Ammon's horn (tissue), 1 donor: ENCODE measurements around the gene PEX10.
A peak's percentile ranks its signal among the peaks of the same experiment; 100 is the strongest.

Experiments
- DNase-seq: peaks from one replicate; pipeline ENCODE4 v3.0.0-alpha.2; 2016; ENCODE audit warnings: low spot score

The PEX10 gene

GRCh38 chr1:2388004-2388913, 24.1 kb downstream of the PEX10 start:
- DNase-seq = no peak

- DNase-seq = no peak
Measured at GRCh38 chr1:2386636-2387611, 25.4 kb downstream of the PEX10 start.

- no peak for DNase-seq
Measured at GRCh38 chr1:2385606-2386280, 26.6 kb downstream of the PEX10 start.

- DNase-seq = no peak
Measured at GRCh38 chr1:2384941-2385481, 27.4 kb downstream of the PEX10 start.

GRCh38 chr1:2384130-2384860, 28.1 kb downstream of the PEX10 start:
- DNase-seq = no peak

GRCh38 chr1:2383576-2383975, 28.8 kb downstream of the PEX10 start:
- DNase-seq = no peak

GRCh38 chr1:2382621-2383361, 29.6 kb downstream of the PEX10 start:
- DNase-seq = no peak

GRCh38 chr1:2381741-2382620, 30.4 kb downstream of the PEX10 start:
- peak; percentile 85 for DNase-seq

GRCh38 chr1:2380816-2381591, 31.4 kb downstream of the PEX10 start:
- no peak for DNase-seq

- DNase-seq = no peak
Measured at GRCh38 chr1:2379733-2380404, 32.5 kb downstream of the PEX10 start.

GRCh38 chr1:2378956-2379732, 33.2 kb downstream of the PEX10 start:
- no peak for DNase-seq

GRCh38 chr1:2378441-2378851, 33.9 kb downstream of the PEX10 start:
- no peak for DNase-seq

GRCh38 chr1:2377751-2378440, 34.5 kb downstream of the PEX10 start:
- DNase-seq = no peak

- no peak for DNase-seq
Measured at GRCh38 chr1:2376931-2377672, 35.3 kb downstream of the PEX10 start.

GRCh38 chr1:2376261-2376741, 36.1 kb downstream of the PEX10 start:
- no peak for DNase-seq

- no peak for DNase-seq
Measured at GRCh38 chr1:2375923-2376260, 36.5 kb downstream of the PEX10 start.
